K562 (cell line): ENCODE results near the gene CPZ. TPM values are rescaled to one million over a fixed set of nuclear protein-coding genes. Genes with fewer than 3 reads are reported as not detected.

Experiments used
- BCOR ChIP-seq: fragments of 450-650 bp; IDR thresholded peaks from 2 replicates; pipeline ENCODE4 v1.6.1; 2016
- CCAR2 ChIP-seq: fragments of 200-400 bp; formaldehyde crosslinking; IDR thresholded peaks from 2 replicates; pipeline ENCODE4 v1.6.1; 2017; ENCODE audit warnings: mild to moderate bottlenecking, low read depth, low read length
- CGGBP1 ChIP-seq: fragments of 250-450 bp; sonication (Bioruptor Pico); IDR thresholded peaks from 2 replicates; pipeline ENCODE4 v1.9.0; 2021; ENCODE audit warnings: mild to moderate bottlenecking
- CHD2 ChIP-seq: IDR thresholded peaks from 2 replicates; pipeline ENCODE4 v1.6.1; 2011; ENCODE audit warnings: low read depth, low read length
- ESRRA ChIP-seq: fragments of 450-650 bp; IDR thresholded peaks from 2 replicates; pipeline ENCODE4 v1.6.1; 2014; ENCODE audit warnings: low read depth, mild to moderate bottlenecking, moderate library complexity, borderline replicate concordance
- ETV5 ChIP-seq: sonication (generic); formaldehyde crosslinking; IDR thresholded peaks from 2 replicates; pipeline ENCODE4 v1.4.0; 2020; ENCODE audit warnings: low read depth, mild to moderate bottlenecking, missing genetic modification reagents
- FIP1L1 ChIP-seq: fragments of 200-400 bp; formaldehyde crosslinking; IDR thresholded peaks from 2 replicates; pipeline ENCODE4 v1.6.1; 2018; ENCODE audit warnings: mild to moderate bottlenecking, low read depth, low read length; ENCODE audit not compliant: poor library complexity, severe bottlenecking
- HDAC1 ChIP-seq, 2 experiments: fragments of 450-650 bp; IDR thresholded peaks; 2 replicates each; pipeline ENCODE4 v1.6.1; 2016 to 2017; ENCODE audit warnings: inconsistent platforms in 1 of 2, mild to moderate bottlenecking in 1 of 2, moderate library complexity in 1 of 2
- ID3 ChIP-seq, 2 experiments: fragments of 250-450 bp in 1 of 2; fragments of 450-650 bp in 1 of 2; sonication (Bioruptor Pico) in 1 of 2; IDR thresholded peaks; 2 replicates each; pipeline versions ENCODE4 v1.6.1 to v1.8.0; 2016 to 2021; ENCODE audit warnings: mild to moderate bottlenecking in 2 of 2, moderate library complexity in 2 of 2, missing compliant biosample characterization in 1 of 2, missing genetic modification characterization in 1 of 2
- ILF3 ChIP-seq: fragments of 450-650 bp; IDR thresholded peaks from 2 replicates; pipeline ENCODE4 v1.6.1; 2018; ENCODE audit warnings: antibody characterized with exemption, mild to moderate bottlenecking, moderate library complexity, borderline replicate concordance
- SNAPC5 ChIP-seq: fragments of 250-450 bp; sonication (Bioruptor Pico); IDR thresholded peaks from 2 replicates; pipeline ENCODE4 v1.8.0; 2021; ENCODE audit warnings: moderate library complexity, mild to moderate bottlenecking, inconsistent platforms
- SRSF7 ChIP-seq: fragments of 200-400 bp; formaldehyde crosslinking; optimal IDR thresholded peaks from 2 replicates; pipeline ENCODE3; 2017; ENCODE audit warnings: mild to moderate bottlenecking, low read depth, low read length
- TARDBP ChIP-seq: fragments of 450-650 bp; IDR thresholded peaks from 2 replicates; pipeline ENCODE4 v1.6.1; 2016
- TEAD2 ChIP-seq: fragments of 450-650 bp; IDR thresholded peaks from 2 replicates; pipeline ENCODE4 v1.6.1; 2016; ENCODE audit warnings: missing genetic modification characterization, control low read depth, missing compliant biosample characterization
- THRA ChIP-seq: fragments of 450-650 bp; IDR thresholded peaks from 2 replicates; pipeline ENCODE4 v1.6.1; 2017; ENCODE audit warnings: mild to moderate bottlenecking, moderate library complexity
- ZBTB2 ChIP-seq: fragments of 450-650 bp; IDR thresholded peaks from 2 replicates; pipeline ENCODE4 v1.6.1; 2016; ENCODE audit warnings: antibody characterized with exemption
- ZBTB5 ChIP-seq: fragments of 450-650 bp; IDR thresholded peaks from 2 replicates; pipeline ENCODE4 v1.6.1; 2017; ENCODE audit warnings: antibody characterized with exemption
- ZNF655 ChIP-seq: fragments of 250-450 bp; sonication (Bioruptor Pico); IDR thresholded peaks from 2 replicates; pipeline ENCODE4 v1.5.0; 2021
- polyA plus RNA-seq, 8 experiments: library from polyadenylated mRNA; depleted of rRNA in 4 of 8; stranded (reverse) in 5 of 8; unstranded in 3 of 8; fragments of >200 nt; fragmentation: Nextera tagmentation in 2 of 8; fragmentation: Illumina TruSeq in 1 of 8; extraction: Ambion mirVana in 2 of 8; extraction: Trizol in 1 of 8; gene quantifications; 2 replicates each; pipeline versions ENCODE4 v1.2.1 to v1.2.3, GENCODE V29; 2011 to 2014; ENCODE audit warnings: inconsistent platforms in 1 of 8, missing spikeins in 1 of 8
- total RNA-seq, 7 experiments: library from RNA; depleted of rRNA in 6 of 7; stranded (reverse); fragments of >200 nt in 6 of 7; fragmentation: Illumina TruSeq in 2 of 7; extraction: Trizol in 2 of 7; gene quantifications; 2 replicates each; pipeline versions ENCODE4 v1.2.1 to v1.2.3, GENCODE V29; 2011 to 2021; ENCODE audit warnings: low replicate concordance in 1 of 7

The CPZ gene
- total and polyA plus RNA-seq, 9 of the 15 experiments (the other 6 are each of a cell fraction or from before 2014, with no cell fraction given) = 0.06 to 2.2 (median 1.2) TPM; not detected in 1

- TF ChIP-seq ZNF655 (CRISPR knock-in tag) = no peak
- no peak for TF ChIP-seq TEAD2 (tag)
- no peak for TF ChIP-seq THRA
- no peak for TF ChIP-seq ID3 (CRISPR knock-in tag; IDR thresholded peaks at IDR 0.05)
- no peak for TF ChIP-seq ID3 (tag; IDR thresholded peaks at IDR 0.05)
- TF ChIP-seq ETV5 = peak; percentile 70; the same call in 1 of the 2 replicates
- no peak for TF ChIP-seq CHD2
- TF ChIP-seq ILF3 = no peak
- TF ChIP-seq FIP1L1 = no peak
- TF ChIP-seq ESRRA = peak; percentile 55; the same call in 1 of the 2 replicates
- no peak for TF ChIP-seq TARDBP
- TF ChIP-seq HDAC1 (IDR thresholded peaks at IDR 0.05) = 0 out of 4 replicates have a peak, but pooled peaks of 1 of the 2 experiments have one; percentile 21
- no peak for TF ChIP-seq SNAPC5 (CRISPR knock-in tag)
- TF ChIP-seq BCOR = peak; percentile 99
- no peak for TF ChIP-seq ZBTB5
- no peak for TF ChIP-seq CCAR2
- TF ChIP-seq ZBTB2 = no peak
- no peak for TF ChIP-seq CGGBP1 (CRISPR knock-in tag)
- no peak for TF ChIP-seq SRSF7
Measured at GRCh38 chr4:8547108-8547911, 45.3 kb upstream of the CPZ start (continued).
